Testis (tissue), 2 donors: ENCODE measurements around the gene JUNB.

Experiments
- CTCF ChIP-seq, 3 experiments: fragments of 450-650 bp in 2 of 3; fragments of 200-600 bp in 1 of 3; sonication (generic) in 1 of 3; IDR thresholded peaks; one replicate each; pipeline ENCODE4 v1.5.1; 2016 to 2019; ENCODE audit warnings: antibody characterized with exemption in 3 of 3, mild to moderate bottlenecking in 2 of 3, moderate library complexity in 1 of 3
- POLR2A ChIP-seq: fragments of 450-650 bp; IDR thresholded peaks from one replicate; pipeline ENCODE4 v1.6.1; 2017; ENCODE audit warnings: antibody characterized with exemption, mild to moderate bottlenecking, moderate library complexity

GRCh38 chr19:12763100-12763499 lies 28.2 kb upstream of the JUNB start:
- no peak for TF ChIP-seq CTCF (IDR thresholded peaks at IDR 0.05)
- TF ChIP-seq POLR2A: no peak
